NCI-H748 (cell line): Measurements from ENCODE around the gene RFNG.
A peak's percentile ranks its signal among the peaks of the same experiment; 100 is the strongest.

Experiments
- DNase-seq: peaks from one replicate; lab custom pipeline; 2025; ENCODE audit not compliant: unreplicated experiment; lab: John Stamatoyannopoulos, UW

The RFNG gene

DNA sequence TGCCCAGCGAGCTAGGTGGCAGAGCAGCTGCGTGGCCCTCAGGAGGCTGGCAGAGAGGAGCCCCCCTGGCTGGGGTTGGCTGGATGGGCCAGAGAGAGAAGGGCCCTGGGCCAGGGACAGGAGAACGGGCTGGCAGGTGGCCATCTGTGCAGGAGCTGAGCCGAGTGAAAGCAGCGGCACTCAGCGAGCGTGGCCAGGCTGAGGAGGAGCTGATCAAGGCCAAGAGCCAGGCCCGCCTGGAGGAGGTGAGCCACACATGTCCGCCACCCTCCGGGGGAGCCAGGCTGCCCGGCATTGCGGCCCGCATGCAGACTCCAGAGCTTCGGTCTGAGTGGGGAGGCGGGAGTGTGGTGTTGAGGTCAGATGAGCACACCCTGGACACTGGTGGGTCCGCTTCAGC lies 22.2 kb downstream of the RFNG start:
- DNase-seq, result no peak

DNA sequence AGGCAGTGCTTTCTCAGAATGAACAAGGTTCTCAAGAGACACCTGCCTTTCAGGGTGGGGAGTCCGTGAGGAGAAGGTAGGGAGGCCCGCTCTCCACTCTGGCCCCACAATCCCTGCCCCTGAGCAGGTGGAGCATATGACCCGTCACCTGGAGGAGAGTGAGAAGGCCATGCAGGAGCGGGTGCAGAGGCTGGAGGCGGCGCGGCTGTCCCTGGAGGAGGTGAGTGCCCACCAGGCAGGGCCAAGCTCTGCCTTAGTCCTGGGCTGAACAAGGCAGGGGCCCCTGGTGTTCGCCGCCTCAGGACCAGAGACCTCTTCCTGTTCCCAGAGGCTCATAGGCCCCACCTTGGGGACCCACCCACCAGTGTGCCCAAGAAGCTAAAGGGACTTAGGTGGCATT lies 22.6 kb downstream of the RFNG start:
- no peak for DNase-seq

DNA sequence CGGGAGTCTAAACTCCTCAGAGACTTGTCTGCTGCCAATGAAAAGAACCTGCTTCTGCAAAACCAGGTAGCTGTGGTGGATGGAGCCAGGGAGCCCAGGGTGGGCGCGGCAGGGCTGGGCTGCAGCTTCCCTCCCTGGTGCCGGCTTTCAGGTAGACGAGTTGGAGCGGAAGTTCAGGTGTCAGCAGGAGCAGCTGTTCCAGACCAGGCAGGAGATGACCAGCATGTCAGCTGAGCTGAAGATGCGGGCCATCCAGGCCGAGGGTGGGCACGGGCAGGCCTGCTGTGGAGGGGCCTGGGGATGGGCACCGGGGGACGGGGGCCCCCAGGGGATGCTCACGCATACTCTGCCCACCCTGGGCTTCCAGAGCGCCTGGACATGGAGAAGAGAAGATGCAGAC lies 23.4 kb downstream of the RFNG start:
- DNase-seq, result no peak

DNA sequence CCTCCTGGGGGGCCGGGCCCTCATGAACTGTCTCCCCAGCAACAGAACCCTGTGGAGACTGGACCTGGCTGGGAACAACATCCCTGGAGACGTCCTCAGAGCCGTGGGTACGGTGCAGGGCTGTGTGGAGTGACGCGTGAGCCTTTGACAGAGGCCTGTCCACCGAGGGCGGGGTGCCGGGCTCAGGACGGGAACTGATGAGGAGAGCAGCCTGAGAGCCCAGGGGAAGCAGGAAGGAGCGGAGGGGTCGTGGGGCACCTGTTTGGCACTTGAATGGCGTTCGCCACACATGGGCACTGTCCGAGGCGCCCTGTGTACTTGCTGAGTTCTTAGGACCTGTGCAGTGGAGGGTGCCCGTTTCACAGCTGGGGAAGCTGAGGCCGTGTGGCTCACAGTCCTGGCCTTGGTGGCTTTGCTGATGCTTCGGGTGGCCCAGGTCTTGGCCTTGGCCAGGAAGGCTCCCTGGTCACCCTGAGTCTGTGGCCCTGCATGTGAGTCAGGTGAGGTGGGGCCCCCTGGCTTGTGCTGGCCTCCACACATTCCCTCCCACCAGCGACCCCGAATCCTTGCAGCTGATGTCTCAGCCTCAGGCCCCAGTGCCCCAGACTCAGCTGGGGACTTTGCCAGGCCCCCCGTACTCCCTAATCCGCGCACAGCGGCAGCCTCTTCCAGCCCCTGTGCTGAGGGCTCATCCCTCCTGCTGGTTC lies 26.1 kb downstream of the RFNG start:
- no peak for DNase-seq

DNA sequence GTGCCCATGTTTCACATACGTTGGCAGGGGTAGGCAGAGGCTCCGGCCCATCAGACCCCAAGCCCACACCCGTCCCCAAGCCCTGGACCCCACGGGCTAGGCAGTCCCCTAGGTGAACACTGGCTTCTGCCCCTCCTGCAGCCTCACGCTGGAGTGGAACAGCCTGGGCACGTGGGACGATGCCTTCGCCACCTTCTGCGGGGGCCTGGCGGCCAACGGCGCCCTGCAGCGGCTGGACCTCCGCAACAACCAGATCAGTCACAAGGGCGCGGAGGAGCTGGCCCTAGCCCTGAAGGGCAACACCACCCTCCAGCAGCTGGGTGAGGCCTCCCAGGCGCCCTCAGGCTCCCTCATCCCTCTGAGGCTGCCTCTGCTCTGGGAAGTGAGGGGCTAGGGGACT lies 26.8 kb downstream of the RFNG start:
- DNase-seq, result no peak

DNA sequence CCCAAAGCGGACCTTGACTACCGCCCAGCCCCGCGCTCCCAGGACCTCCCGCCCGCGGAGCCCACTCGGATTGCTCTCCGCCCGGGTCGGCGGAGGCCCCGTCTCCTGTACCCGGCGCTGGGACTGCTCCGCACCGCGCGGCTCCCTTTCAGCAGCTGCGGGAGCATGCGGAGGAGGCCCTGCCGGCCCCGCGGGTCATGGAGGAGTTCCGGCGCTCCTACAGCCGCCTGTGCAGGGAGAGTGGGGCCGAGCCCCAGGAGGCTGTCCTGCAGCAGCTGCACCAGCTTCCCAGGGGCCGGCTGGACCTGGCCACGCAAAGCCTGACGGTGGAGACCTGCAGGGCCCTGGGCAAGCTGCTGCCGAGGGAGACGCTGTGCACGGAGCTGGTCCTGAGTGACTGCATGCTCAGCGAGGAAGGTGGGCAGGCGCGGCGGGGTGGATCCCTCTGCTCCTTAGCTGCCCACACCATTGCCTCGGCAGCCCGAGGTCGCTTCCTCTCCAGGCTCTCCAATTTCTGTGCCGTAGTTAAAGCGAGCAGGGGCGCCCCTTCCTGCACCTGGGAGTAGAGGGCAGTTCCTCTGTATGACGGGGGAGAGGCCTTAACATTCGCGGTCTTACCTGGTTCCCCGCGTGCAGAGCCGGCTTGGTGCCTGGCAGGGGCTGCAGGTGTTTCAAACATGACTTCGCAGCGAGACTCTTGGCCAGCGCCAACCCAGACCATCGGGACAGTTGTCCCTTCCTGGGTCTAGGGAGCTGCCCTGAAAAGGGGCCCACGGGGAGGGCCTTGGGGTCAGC lies 28.0 kb downstream of the RFNG start:
- peak; percentile 69 for DNase-seq

DNA sequence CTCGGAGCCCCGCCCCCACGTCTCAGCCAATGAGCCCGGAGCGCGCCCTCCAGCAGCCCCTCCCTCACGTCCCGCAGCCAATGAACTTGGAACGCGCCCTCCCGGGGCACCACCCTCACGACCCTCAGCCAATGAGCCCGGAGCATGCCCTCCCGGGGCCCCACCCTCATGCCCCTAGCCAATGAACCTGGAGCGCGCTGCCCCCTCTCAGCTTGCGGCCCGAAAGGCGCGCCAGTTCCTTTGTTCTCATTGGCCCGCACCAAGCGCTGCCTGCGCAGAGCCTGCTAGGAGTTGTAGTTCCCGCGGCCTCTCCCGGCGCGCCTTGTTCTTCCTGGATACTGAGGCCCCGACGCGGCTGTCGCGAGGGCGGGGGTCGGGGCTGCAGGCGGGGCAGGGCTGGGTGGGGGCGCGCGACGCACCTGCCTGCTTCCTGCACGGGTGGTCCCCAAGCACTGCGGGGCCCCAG lies 28.6 kb downstream of the RFNG start, which contains the start of gene LRRC45:
LRRC45 (plus strand) TSS at position 325 of the 466 bp plus-strand sequence. CDS start 339 bp downstream, outside the sequence.
- peak; percentile 100 for DNase-seq

DNA sequence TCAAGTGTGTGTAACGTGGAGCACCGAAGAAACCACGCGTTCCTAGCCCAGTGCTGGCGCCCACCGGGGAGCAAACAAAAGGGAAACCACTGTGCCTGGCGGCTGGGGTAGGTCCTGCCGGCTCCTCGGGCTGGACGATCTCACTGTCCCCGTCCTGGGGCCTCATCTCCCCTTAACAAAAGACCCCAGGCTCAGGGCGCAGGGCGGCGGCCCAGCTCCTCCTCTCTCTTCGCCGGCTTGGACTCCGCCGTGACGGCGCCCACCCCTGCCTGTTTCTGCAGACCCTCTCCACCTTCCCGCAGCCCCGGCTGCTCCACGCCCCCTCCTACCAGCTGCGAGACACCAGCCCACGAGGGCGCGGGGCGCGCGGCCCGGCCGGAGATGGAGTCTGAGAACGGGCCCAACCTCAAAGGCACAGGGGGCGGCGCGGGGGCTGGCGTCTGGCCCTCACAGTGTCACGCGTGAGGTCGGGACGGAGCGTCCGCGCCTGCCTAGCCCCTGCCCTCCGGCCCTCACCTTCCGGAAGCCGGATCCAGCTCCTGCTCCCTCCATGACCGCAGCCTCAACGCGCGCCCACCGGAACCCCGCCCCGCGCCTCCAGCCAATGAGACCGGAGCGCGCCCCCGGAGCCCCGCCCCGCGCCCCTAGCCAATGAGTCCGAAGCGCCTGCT lies 29.2 kb downstream of the RFNG start, which contains the start of gene CENPX:
CENPX (minus strand) TSS at position 569 of the 671 bp plus-strand sequence; CDS start at position 552, 17 bp downstream.
- no peak for DNase-seq

DNA sequence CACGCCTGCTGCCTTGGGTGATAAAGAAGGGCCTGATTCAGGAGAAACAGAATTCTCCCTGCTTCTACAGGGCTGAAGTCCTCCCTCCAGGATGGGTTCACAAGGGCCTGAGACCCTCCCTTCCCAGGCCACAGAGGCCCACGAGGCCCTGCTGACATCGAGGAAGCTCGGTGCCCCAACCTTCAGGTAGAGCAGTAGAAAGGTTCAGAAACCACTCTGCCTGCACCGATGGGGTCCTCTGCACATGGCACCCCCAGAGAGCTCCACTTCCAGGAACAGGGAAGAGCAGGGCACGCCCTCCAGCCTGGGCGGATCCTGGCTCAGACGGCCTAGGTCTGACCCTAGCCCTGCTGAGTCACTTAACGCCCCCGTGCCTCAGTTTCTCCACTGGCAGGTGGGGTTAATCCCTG lies 29.7 kb downstream of the RFNG start:
- peak; percentile 41 for DNase-seq

DNA sequence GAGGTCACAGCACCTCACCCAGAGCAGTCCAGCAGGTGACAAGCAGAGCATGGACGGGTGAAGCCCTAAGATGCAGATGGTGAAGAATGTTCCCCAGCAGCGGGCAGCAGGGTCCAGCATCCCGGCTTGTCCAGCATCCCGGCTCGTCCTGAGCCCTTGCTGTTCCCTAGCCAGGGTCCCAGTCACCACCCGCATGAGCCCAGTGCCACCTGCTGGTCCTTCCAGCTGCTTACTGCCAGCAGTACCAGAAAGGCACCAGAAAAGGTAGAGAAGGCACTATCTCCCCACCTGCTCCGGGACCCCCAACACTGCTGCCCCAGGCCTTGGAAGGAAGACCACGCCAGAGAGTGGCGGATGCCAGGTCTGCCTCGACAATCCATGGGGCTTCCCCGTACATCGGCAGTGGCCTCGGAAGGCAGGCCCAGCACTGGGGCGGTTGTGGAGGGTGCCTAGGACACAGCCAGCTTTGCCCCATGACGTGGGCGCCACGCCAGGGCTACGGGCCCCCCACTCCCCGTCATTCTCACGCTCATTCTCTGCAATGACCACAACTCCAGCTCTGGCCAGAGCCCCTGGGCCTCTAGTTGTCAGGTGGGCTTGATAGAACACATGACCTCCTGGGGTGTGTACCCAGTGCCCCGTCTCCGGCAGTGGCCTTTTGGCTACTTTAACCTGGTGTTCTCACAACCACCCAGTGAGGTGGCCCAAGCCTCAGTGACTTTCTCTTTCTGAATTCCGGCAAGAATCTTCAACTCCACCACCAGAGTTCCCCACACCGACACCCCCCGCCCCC lies 30.3 kb downstream of the RFNG start:
- peak; percentile 67 for DNase-seq

DNA sequence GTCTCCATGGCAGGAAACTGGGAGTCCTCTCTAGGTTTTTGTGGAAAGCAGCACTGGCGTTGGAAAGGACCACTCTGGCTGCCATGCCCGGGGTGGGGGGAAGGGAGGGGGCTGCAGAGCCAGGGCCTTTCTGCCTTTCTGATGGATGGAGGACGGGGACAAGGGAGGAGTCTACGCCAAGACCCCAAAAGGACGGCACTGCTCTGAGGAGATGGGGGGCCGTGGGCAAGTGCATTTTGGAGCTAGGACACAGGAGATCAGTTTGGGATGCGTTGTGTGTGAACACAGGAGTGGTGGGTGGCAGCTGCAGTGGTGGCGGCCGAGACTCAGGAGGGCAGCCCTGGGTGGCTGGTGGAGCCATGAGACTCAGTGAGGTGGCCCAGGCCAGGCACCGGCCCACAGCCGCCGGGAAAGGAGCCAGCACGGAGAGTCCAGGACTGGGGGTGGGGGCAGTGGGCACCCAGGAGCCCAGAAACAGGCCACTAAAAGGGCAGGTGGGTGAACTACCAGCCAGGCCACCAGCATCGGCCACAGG lies 31.0 kb downstream of the RFNG start:
- no peak for DNase-seq

DNA sequence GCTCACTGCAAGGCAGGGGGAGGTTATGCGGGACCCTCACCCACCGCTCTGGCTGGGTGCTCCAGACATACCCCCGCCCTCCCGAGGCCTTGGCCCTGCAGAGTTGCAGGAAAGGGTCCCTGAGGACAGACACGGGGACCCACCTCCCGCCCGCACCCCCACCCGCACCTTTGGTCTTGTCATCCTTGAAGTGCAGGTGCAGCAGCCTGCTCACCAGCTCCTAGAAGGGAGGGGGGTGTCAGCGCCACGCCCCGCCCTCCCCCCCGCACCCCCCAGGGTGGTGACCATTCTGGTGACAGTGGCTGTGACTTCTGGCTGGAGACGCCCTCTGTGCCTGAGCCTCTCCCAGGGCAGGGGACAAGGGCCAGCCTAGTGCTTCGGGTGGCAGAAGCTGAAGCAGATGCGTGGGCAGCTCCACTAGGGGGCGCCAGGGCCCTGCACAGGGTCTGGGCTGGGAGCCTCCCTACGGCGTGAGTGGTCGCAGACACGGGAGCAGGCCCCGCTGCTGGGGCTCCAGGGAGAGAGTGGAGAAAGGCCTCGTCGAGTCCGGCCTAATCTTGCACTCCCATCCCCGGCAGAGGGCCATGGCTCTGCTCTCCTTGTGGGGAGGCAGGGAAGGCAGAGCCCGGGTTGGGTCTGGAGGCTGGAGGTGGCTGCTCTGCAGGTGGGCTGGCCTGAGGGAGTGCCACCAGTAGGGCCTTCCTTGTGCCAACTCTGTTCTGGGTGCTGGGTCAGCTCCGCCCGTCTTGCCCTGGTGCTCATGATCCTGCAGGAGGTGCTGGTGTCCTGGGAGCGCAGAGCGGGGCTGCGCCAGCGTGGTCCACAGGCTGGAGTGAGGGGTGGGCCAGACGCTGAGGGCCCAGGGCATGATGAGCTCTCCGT lies 31.7 kb downstream of the RFNG start:
- peak; percentile 68 for DNase-seq

DNA sequence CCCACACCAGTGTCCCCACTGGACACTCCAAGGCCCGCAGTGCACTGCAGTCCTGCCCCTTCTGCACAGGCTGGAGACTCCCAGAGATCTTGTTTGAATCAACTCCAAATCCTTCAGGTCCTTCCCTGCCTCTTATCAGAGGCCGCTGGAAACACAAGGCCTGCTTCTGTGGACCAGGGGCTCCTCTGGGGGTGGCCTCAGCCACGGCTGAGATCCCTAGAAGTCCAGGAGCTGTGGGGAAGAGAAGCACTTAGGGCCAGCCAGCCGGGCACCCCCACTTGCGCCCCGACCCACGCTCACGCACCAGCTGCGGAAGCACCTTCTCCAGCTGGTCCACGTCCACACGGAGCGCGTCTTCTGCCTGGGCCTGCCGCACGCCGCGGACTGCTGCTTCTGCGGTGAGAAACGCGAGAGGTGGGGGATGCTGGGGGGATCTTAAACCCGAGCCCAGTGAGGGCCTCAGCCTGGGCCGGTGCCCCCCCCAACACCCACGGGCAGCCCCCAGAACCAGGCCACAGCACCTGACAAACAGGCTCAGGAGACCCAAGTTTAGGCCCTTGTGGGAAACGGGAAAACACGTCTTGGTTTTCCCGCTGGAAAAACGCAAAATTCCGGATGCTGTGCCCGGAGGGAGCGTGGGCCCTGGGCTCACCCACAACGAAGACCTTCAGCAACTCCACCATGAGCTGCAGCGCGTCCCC lies 32.5 kb downstream of the RFNG start:
- no peak for DNase-seq

DNA sequence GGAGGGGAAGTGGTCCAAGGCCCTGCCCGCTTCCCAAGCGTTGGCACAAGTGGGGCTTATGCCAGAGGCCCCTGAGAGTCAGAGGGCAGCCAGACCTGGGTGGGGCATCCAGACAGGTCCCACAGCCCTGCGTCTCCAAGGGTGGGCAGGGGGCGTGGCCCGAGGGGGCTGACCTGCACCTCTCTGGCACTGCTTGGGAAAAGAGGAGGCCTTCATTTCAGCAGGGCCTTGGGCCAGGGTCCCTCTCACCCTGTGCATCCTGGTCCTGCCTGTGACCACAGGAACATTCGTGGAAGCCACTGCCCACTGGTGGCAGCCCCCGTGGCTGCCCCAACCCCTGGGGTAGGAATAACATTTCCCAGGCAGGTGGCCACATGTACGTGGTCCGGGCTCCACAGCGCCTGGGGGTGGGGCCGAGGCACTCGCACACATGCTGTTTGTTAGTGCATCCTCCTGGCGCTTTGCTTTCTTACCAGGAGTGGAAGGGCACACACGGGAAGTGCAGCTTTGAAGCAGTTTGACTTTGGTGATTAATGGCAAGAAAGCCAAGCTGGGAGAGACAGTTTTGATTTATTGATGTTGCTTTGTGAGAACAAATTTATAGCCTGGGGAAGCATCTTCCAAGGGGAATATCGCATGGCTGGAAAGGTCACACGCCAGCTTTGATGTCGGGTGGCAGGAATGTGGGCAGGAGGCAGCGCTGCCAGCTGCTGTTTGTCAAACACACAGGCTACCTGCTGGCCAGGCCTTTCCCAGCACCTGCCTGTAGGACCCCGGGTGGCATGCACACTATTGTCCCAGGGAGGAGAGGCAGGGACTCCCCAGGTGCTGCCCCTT lies 33.2 kb downstream of the RFNG start:
- DNase-seq, result no peak

DNA sequence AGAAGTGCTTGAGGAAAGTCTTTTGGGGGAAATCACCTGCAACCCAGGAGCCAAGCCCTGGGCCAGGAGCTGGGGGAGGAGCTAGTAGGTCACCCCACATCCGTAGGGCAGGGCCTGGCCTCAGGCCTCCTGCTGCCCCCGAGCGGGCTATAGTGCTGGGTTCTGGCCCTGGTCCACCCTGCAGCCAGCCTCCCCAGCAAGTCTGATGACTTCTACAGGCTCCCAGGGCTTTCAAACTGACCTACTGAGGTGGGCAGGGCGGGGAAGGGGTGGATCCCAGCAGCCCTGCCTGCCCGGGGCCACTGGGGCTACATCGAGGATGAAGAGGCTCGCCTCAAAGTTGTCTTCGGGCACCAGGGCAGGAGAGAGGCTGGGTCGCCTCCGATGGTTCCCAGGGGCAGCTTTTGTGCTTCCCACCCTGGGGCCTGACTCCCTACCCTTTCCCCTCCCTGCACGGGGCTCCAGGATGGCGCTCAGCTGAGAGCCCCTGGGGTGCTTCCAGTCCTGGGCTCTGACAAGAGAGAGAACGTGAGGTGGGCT lies 33.9 kb downstream of the RFNG start:
- DNase-seq, result no peak

DNA sequence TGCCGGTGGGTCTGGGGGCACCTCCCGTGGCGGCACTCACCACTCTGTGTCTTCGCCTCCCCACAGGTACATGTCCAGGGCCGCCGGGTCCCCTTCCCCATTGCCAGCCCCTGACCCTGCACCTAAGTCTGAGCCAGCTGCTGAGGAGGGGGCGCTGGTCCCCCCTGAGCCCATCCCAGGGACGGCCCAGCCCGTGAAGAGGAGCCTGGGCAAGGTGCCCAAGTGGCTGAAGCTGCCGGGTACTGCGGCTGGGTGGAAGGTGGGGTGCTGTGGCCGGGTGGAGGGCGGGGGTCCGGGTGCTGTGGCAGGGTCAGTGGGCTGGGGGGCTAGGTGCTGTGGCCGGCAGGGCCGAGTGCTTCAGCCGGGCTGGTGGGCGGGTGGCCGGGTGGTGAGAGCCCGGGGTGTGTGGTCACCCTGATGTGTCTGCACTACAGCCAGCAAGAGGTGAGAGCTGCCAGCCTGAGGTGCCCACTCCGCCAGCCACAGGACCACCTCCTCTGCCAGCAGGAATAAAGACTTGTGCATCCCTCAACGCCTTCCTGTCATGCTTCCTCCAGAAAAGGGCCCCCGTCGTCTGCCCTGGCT lies 34.6 kb downstream of the RFNG start:
- no peak for DNase-seq

DNA sequence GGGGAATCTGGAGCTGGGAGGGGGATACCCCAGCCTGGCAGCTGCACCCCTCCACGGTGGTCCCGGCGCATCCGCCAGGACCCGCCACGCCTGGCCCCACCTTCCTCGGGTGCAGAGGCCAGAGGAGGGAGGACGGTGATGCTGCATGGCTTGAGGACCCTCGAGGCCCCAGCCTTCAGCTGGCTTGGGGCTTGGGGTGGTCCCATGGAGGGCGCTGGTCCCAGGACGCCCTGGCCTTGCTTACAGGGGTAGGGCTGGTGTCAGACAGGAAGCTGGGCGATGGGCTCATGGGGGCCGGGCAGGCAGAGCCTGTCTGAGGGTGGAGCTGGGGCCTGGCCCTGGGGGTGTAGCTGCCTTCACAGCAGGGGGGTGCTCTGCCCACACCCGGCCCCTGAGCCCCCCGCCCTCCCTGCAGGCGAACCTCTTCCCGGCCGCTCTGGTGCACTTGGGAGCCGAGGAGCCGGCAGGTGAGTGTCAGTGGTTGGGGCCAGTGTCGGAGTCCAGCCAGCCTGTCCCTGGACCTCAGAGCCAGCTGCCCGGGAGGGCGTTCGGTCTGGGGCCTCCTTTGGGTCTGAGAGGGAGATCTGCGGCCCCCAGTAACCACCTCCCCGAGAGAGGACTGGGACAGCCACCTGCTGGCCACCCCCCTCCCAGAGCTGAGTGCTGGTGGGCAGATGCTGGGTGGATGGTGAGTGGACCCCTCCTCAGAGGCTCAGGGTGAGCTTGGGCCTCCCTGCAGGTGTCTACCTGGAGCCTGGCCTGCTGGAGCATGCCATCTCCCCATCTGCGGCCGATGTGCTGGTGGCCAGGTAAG lies 35.3 kb downstream of the RFNG start:
- DNase-seq, result no peak
